IMR-90 (cell line): Measurements from ENCODE around the gene CAPS2. TPM values are rescaled to one million over a fixed set of nuclear protein-coding genes. Genes with fewer than 3 reads are reported as not detected.

Experiments used
- ATAC-seq: fragments of 200-7000 bp; cut with Tn5 transposase; 2 replicates; pipeline ENCODE4 v1.9.1; 2020; ENCODE audit warnings: low read depth, mild to moderate bottlenecking, moderate library complexity
- BruUV-seq: library from RNA; stranded (reverse); fragments of 400-500 nt; replicated peaks from 2 replicates; lab custom pipeline; 2021; lab: Mats Ljungman, UMichigan
- CTCF ChIA-PET: fragments of 300-600 bp; formaldehyde crosslinking; extraction: SDS; loops from one replicate; lab custom pipeline; 2021; ENCODE audit warnings: antibody characterized with exemption; lab: Yijun Ruan, JAX
- POLR2A ChIA-PET: fragments of 300-600 bp; sonication (Branson Sonifier 250); formaldehyde crosslinking; loops from one replicate; lab custom pipeline; 2022; ENCODE audit warnings: antibody characterized with exemption; ENCODE audit not compliant: unreplicated experiment; lab: Charles Lee
- DNase-seq: peaks from one replicate; pipeline ENCODE4 v3.0.0; 2013
- H2AFZ ChIP-seq: replicated peaks from 2 replicates; pipeline ENCODE3; 2013; ENCODE audit warnings: low read length, mild to moderate bottlenecking; ENCODE audit not compliant: poor library complexity
- H2AK5ac ChIP-seq: 2 replicates; pipeline ENCODE4 v1.6.1; 2013; ENCODE audit warnings: low read depth, low read length, inconsistent platforms
- H2AK9ac ChIP-seq: replicated peaks from 2 replicates; pipeline ENCODE3; 2013; ENCODE audit warnings: mild to moderate bottlenecking, low read depth, low read length, moderate library complexity; ENCODE audit not compliant: poor library complexity
- H2BK120ac ChIP-seq: 2 replicates; pipeline ENCODE4 v1.6.1; 2013; ENCODE audit warnings: low read depth, low read length, inconsistent platforms
- H2BK15ac ChIP-seq: 3 replicates; pipeline ENCODE4 v1.6.1; 2013; ENCODE audit warnings: low read depth, low read length, inconsistent platforms
- H2BK20ac ChIP-seq: 2 replicates; pipeline ENCODE4 v1.6.1; 2013; ENCODE audit warnings: low read depth, mild to moderate bottlenecking, inconsistent platforms, low read length, moderate library complexity
- H2BK5ac ChIP-seq: 2 replicates; pipeline ENCODE4 v1.6.1; 2013; ENCODE audit warnings: mild to moderate bottlenecking, low read depth, low read length, inconsistent platforms; ENCODE audit not compliant: poor library complexity, severe bottlenecking
- H3K14ac ChIP-seq: replicated peaks from 2 replicates; pipeline ENCODE4 v1.6.1; 2013; ENCODE audit warnings: low read depth, low read length, inconsistent platforms
- H3K18ac ChIP-seq: 2 replicates; pipeline ENCODE4 v1.6.1; 2013; ENCODE audit warnings: low read depth, low read length, control low read depth
- H3K23ac ChIP-seq: 2 replicates; pipeline ENCODE4 v1.6.1; 2013; ENCODE audit warnings: low read depth, low read length, inconsistent platforms
- H3K27ac ChIP-seq: 2 replicates; pipeline ENCODE4 v1.5.1; 2013; ENCODE audit warnings: mild to moderate bottlenecking, control low read depth, low read length; ENCODE audit not compliant: insufficient read depth
- H3K27me3 ChIP-seq: 2 replicates; pipeline ENCODE4 v1.6.1; 2013; ENCODE audit warnings: low read length; ENCODE audit not compliant: control insufficient read depth, insufficient read depth
- H3K36me3 ChIP-seq: 2 replicates; pipeline ENCODE4 v1.6.1; 2013; ENCODE audit warnings: low read length, mixed read lengths; ENCODE audit not compliant: control insufficient read depth, insufficient read depth
- H3K4ac ChIP-seq: 2 replicates; pipeline ENCODE4 v1.6.1; 2013; ENCODE audit warnings: low read depth, low read length, inconsistent platforms
- H3K4me1 ChIP-seq: 2 replicates; pipeline ENCODE4 v1.6.1; 2013; ENCODE audit warnings: low read length, mixed read lengths; ENCODE audit not compliant: control insufficient read depth, insufficient read depth
- H3K4me2 ChIP-seq: 2 replicates; pipeline ENCODE4 v1.6.1; 2013; ENCODE audit warnings: low read depth, mild to moderate bottlenecking, control low read depth, low read length, moderate library complexity
- H3K4me3 ChIP-seq: 2 replicates; pipeline ENCODE4 v1.5.1; 2013; ENCODE audit warnings: low read depth, mild to moderate bottlenecking, control low read depth, low read length, moderate library complexity; ENCODE audit not compliant: insufficient read depth
- H3K56ac ChIP-seq: 2 replicates; pipeline ENCODE4 v1.6.1; 2013; ENCODE audit warnings: low read length, inconsistent platforms; ENCODE audit not compliant: insufficient read depth; ENCODE audit errors: extremely low read depth
- H3K79me1 ChIP-seq, 2 experiments: 2 replicates each; pipeline ENCODE4 v1.6.1; 2013; ENCODE audit warnings: low read length in 2 of 2, inconsistent platforms in 1 of 2, low read depth in 1 of 2
- H3K9ac ChIP-seq: 2 replicates; pipeline ENCODE4 v1.6.1; 2013; ENCODE audit warnings: low read depth, low read length, control low read depth
- H3K9me1 ChIP-seq: 2 replicates; pipeline ENCODE4 v1.6.1; 2013; ENCODE audit warnings: low read length, inconsistent platforms; ENCODE audit not compliant: insufficient read depth
- H3K9me3 ChIP-seq: 2 replicates; pipeline ENCODE4 v1.6.1; 2013; ENCODE audit warnings: low read length; ENCODE audit not compliant: control insufficient read depth, insufficient read depth
- H4K20me1 ChIP-seq: 2 replicates; pipeline ENCODE4 v1.6.1; 2013; ENCODE audit warnings: low read length, inconsistent platforms; ENCODE audit not compliant: insufficient read depth
- H4K5ac ChIP-seq: 2 replicates; pipeline ENCODE4 v1.6.1; 2013; ENCODE audit warnings: mild to moderate bottlenecking, low read depth, low read length, control low read depth
- H4K8ac ChIP-seq, 2 experiments: 2 replicates each; pipeline ENCODE4 v1.6.1; 2013; ENCODE audit warnings: low read depth in 2 of 2, low read length in 2 of 2, control low read depth in 1 of 2, inconsistent platforms in 1 of 2
- H4K91ac ChIP-seq: 2 replicates; pipeline ENCODE4 v1.6.1; 2013; ENCODE audit warnings: low read depth, low read length, inconsistent platforms; ENCODE audit not compliant: insufficient read depth
- BHLHE40 ChIP-seq: fragments of 150-350 bp; IDR thresholded peaks from 2 replicates; pipeline ENCODE4 v1.6.1; 2016; ENCODE audit warnings: mild to moderate bottlenecking, low read depth, low read length
- CHD1 ChIP-seq: IDR thresholded peaks from 2 replicates; pipeline ENCODE4 v1.6.1; 2012; ENCODE audit warnings: low read depth, low read length, improper control_type of control experiment
- MAFK ChIP-seq: IDR thresholded peaks from 2 replicates; pipeline ENCODE4 v1.6.1; 2012; ENCODE audit warnings: low read depth, low read length, improper control_type of control experiment
- MAZ ChIP-seq: IDR thresholded peaks from 2 replicates; pipeline ENCODE4 v1.6.1; 2012; ENCODE audit warnings: low read depth, mild to moderate bottlenecking, low read length, improper control_type of control experiment, moderate library complexity, borderline replicate concordance
- MXI1 ChIP-seq: IDR thresholded peaks from 2 replicates; pipeline ENCODE4 v1.6.1; 2012; ENCODE audit warnings: low read depth, mild to moderate bottlenecking, low read length, moderate library complexity, borderline replicate concordance
- POLR2A ChIP-seq: IDR thresholded peaks from 2 replicates; pipeline ENCODE4 v1.6.1; 2012; ENCODE audit warnings: mild to moderate bottlenecking, low read depth, low read length
- RAD21 ChIP-seq: IDR thresholded peaks from 2 replicates; pipeline ENCODE4 v1.6.1; 2012; ENCODE audit warnings: low read length, improper control_type of control experiment
- RCOR1 ChIP-seq: IDR thresholded peaks from 2 replicates; pipeline ENCODE4 v1.6.1; 2012; ENCODE audit warnings: mild to moderate bottlenecking, low read length, improper control_type of control experiment; ENCODE audit not compliant: insufficient replicate concordance
- RFX5 ChIP-seq: IDR thresholded peaks from 2 replicates; pipeline ENCODE4 v1.8.0; 2012; ENCODE audit warnings: low read depth, mild to moderate bottlenecking, low read length, moderate library complexity
- SMC3 ChIP-seq: fragments of 150-350 bp; IDR thresholded peaks from 2 replicates; pipeline ENCODE4 v1.6.1; 2016; ENCODE audit warnings: low read depth, mild to moderate bottlenecking, antibody characterized with exemption, low read length, moderate library complexity
- WGBS, 2 experiments: methylation state at CpG; one replicate each; pipeline versions ENCODE4 v1.1.5 to v1.1.7; 2013; ENCODE audit warnings: missing lambda C conversion rate in 2 of 2; ENCODE audit not compliant: insufficient read length in 1 of 2; ENCODE audit errors: extremely low coverage in 2 of 2; 5-methylcytosine and 5-hydroxymethylcytosine counted together
- dilution Hi-C: fragments of 300-500 bp; cut with HindIII; formaldehyde crosslinking; loops from one replicate; pipeline ENCODE4 v1.14.3; 2018; ENCODE audit warnings: low sequenced_read_pairs; ENCODE audit not compliant: unreplicated experiment
- in situ Hi-C: fragments of 300-500 bp; cut with MboI; formaldehyde crosslinking; loops from 3 replicates; pipeline ENCODE4 v1.14.3; 2019; ENCODE audit warnings: low sequenced_read_pairs, inconsistent platforms, mixed read lengths
- intact Hi-C: fragments of 100-400 bp; cut with micrococcal nuclease; formaldehyde crosslinking; loops from 2 replicates; pipeline ENCODE4 v1.10.0; 2022
- polyA plus RNA-seq, 3 experiments: library from polyadenylated mRNA; depleted of rRNA; stranded (reverse); fragments of >200 nt; gene quantifications; 2 replicates each; pipeline ENCODE4 v1.2.3, GENCODE V29; 2012; ENCODE audit warnings: low replicate concordance in 1 of 3
- total RNA-seq: library from RNA; depleted of rRNA; stranded (reverse); fragments of >200 nt; gene quantifications from 2 replicates; pipeline ENCODE4 v1.2.3, GENCODE V29; 2012

The CAPS2 gene
- total and polyA plus RNA-seq, 2 of the 4 experiments (the other 2 are of a cell fraction), result 1.2 to 2.7 TPM

- no peak overlapping the region for H2BK120ac ChIP-seq
- H4K8ac ChIP-seq, result no peak overlapping the region
- no peak overlapping the region for H3K4me2 ChIP-seq
- H3K9me1 ChIP-seq, result no peaks in the 10 kb centered on the region
- BruUV-seq, result no TSS peak
- dilution Hi-C loops, result no loop called here
- H4K20me1 ChIP-seq, result no peaks in the 10 kb centered on the region
- no peaks in the 10 kb centered on the region for H3K79me1 ChIP-seq
- H3K14ac ChIP-seq, result no peak overlapping the region
- H3K4me3 ChIP-seq, result no peak overlapping the region
- no peak overlapping the region for H4K5ac ChIP-seq
- ChIA-PET CTCF (no interaction called here), POLR2A (no interaction called here)
- WGBS, 2 experiments, result no CpG with 5 or more reads among the region's 5 CpGs
- TF ChIP-seq MAZ, result no peak
- TF ChIP-seq BHLHE40, result no peak
- no peak for TF ChIP-seq SMC3
- TF ChIP-seq MAFK, result no peak
- no peak for TF ChIP-seq CHD1
- no peak for TF ChIP-seq RCOR1
- no peak for TF ChIP-seq RAD21
- no peak for TF ChIP-seq MXI1
- no peak for TF ChIP-seq POLR2A
- TF ChIP-seq RFX5, result no peak
- no peak overlapping the region for H3K18ac ChIP-seq
- H3K9me3 ChIP-seq, result no peaks in the 10 kb centered on the region
- no peak overlapping the region for H3K23ac ChIP-seq
- no peak overlapping the region for H2AFZ ChIP-seq
- ATAC-seq (no peak), DNase-seq (peak; percentile 4)
- H3K27ac ChIP-seq, result no peak overlapping the region
- H2AK9ac ChIP-seq, result no peak overlapping the region
- no peaks in the 10 kb centered on the region for H3K4me1 ChIP-seq
- intact Hi-C loops, result no loop called here
- in situ Hi-C loops, result loop anchor here (25.0 kb wide), 1 partner anchor 695 kb away; the partner anchor contains the start of gene PHLDA1
- H2BK15ac ChIP-seq, result no peak overlapping the region
- H2BK20ac ChIP-seq, result no peak overlapping the region
- no peak overlapping the region for H3K4ac ChIP-seq
- no peak overlapping the region for H2BK5ac ChIP-seq
- H3K56ac ChIP-seq, result no peak overlapping the region
- no peak overlapping the region for H3K9ac ChIP-seq
- H2AK5ac ChIP-seq, result no peak overlapping the region
- H3K36me3 ChIP-seq, result no peaks in the 10 kb centered on the region
- H3K27me3 ChIP-seq, result no peaks in the 10 kb centered on the region; the same call in 1 of the 2 replicates
- H4K91ac ChIP-seq, result no peak overlapping the region
Observed at GRCh38 chr12:75341873-75342272, 11.7 kb upstream of the CAPS2 start.
